Kasumi-1 (cell line): ENCODE measurements around the gene ZNF174.

Experiments
- DNase-seq, 2 experiments: peaks; one replicate each; lab custom pipeline; 2025; lab: John Stamatoyannopoulos, UW

The ZNF174 gene

GRCh38 chr16:3443108-3444031 lies 42.4 kb downstream of the ZNF174 start, which contains the start of the genes NAA60 and ZNF597:
Gene NAA60, plus strand, starts transcription at chr16:3443680. Its CDS starts 32,548 bp downstream, at chr16:3476228.
Gene ZNF597, minus strand, starts transcription at chr16:3443504. Its CDS starts 351 bp downstream, at chr16:3443153.
- DNase-seq: no peak

GRCh38 chr16:3444032-3444388 lies 43.0 kb downstream of the ZNF174 start:
- no peak for DNase-seq

GRCh38 chr16:3454093-3454492 lies 53.1 kb downstream of the ZNF174 start:
- DNase-seq: no peak

- DNase-seq: no peak
These were observed 53.7 kb downstream of the ZNF174 start for GRCh38 chr16:3454631-3455147.

- peak; percentile 42 to 48 for DNase-seq
These were observed 56.6 kb downstream of the ZNF174 start for GRCh38 chr16:3457434-3458252.

GRCh38 chr16:3458278-3458851 lies 57.4 kb downstream of the ZNF174 start:
- no peak for DNase-seq

- no peak for DNase-seq
These were observed 57.9 kb downstream of the ZNF174 start for GRCh38 chr16:3458852-3459361.
